Stimulated activated naive CD8-positive, alpha-beta T cell treated with anti-CD3 and anti-CD28 coated beads, Interleukin-15, amount 100 ng/mL, for 72 hours (primary cell): Measurements from ENCODE around the gene HES2.
"Not testable (repeated sequence)": the region's sequence is repeated elsewhere in the genome, so short reads cannot be mapped to it uniquely, and the experiment has no call there.

Source experiments
- ATAC-seq: fragments of 150-1000 bp; cut with Tn5 transposase; 2 replicates; pipeline ENCODE4 v1.10.0; 2021; ENCODE audit warnings: mild to moderate bottlenecking, moderate library complexity
- DNase-seq, 2 donors: peaks; one replicate each; pipeline ENCODE4 v3.0.0; 2021 to 2022
- H3K27ac Mint-ChIP-seq, 2 donors: one replicate each; pipeline ENCODE4 v1.8.0; 2022; ENCODE audit warnings: mild to moderate bottlenecking in 2 of 2, mixed read lengths in 2 of 2, moderate library complexity in 2 of 2
- H3K27me3 Mint-ChIP-seq: one replicate; pipeline ENCODE4 v1.8.0; 2022; ENCODE audit warnings: mixed read lengths
- H3K4me1 Mint-ChIP-seq: one replicate; pipeline ENCODE4 v1.8.0; 2022; ENCODE audit warnings: mild to moderate bottlenecking, mixed read lengths
- H3K4me3 Mint-ChIP-seq, 2 donors: one replicate each; pipeline ENCODE4 v1.8.0; 2022; ENCODE audit warnings: mild to moderate bottlenecking in 2 of 2, mixed read lengths in 2 of 2, moderate library complexity in 1 of 2
- H3K9me3 Mint-ChIP-seq, 2 donors: one replicate each; pipeline ENCODE4 v1.8.0; 2022; ENCODE audit warnings: mixed read lengths in 2 of 2

Gene HES2

DNA sequence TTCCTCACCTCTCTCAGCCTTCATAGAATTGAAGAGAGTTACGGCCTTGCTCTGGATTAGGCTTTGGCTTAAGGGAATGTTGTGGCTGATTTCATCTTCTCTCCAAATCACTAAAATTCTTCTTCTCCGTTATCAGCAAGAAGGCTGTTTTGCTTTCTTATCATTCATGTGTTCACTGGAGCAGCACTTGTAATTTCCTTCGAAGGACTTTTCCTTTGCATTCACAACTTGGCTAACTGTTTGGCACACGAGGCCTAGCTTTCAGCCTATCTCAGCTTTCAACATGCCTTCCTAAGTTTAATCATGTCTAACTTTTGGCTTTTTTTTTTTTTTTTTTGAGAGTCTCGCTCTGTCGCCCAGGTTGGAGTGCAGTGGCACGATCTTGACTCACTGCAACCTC lies 47.5 kb downstream of the HES2 start:
- not testable (repeated sequence) for DNase-seq, ATAC-seq, H3K4me3 Mint-ChIP-seq, H3K27me3 Mint-ChIP-seq
- H3K9me3 Mint-ChIP-seq = peaks cover 0 to 11% of the 10 kb centered on the region in 2 donors
- peaks cover 22% of the 10 kb centered on the region for H3K4me1 Mint-ChIP-seq
- H3K27ac Mint-ChIP-seq = peak overlapping the region in 1 of 2 donors; percentile 84

DNA sequence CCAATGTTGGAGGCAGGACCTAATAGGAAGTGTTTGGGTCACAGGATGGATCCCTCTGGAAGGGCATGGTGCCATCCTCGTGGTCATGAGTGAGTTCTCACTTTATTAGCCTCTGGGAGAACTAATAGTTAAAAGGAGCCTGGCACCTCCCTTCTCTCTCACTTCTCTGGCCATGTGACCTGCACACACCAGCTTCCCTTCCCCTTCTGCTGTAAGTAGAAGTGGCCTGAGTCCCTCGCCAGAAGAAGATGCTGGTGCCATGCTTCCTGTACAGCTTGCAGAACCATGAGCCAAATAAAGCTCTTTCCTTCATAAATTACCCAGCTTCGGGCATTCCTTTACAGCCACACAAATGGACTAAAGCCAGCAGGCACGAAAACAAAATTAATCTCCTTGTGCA lies 49.7 kb downstream of the HES2 start:
- Mint-ChIP-seq H3K27me3 (no peaks in the 10 kb centered on the region), H3K9me3 (peaks cover 0 to 11% of the 10 kb centered on the region in 2 donors), H3K4me1 (peaks cover 33% of the 10 kb centered on the region), H3K4me3 (no peak overlapping the region), H3K27ac (no peak overlapping the region)
- ATAC-seq = no peak
- DNase-seq = no peak

DNA sequence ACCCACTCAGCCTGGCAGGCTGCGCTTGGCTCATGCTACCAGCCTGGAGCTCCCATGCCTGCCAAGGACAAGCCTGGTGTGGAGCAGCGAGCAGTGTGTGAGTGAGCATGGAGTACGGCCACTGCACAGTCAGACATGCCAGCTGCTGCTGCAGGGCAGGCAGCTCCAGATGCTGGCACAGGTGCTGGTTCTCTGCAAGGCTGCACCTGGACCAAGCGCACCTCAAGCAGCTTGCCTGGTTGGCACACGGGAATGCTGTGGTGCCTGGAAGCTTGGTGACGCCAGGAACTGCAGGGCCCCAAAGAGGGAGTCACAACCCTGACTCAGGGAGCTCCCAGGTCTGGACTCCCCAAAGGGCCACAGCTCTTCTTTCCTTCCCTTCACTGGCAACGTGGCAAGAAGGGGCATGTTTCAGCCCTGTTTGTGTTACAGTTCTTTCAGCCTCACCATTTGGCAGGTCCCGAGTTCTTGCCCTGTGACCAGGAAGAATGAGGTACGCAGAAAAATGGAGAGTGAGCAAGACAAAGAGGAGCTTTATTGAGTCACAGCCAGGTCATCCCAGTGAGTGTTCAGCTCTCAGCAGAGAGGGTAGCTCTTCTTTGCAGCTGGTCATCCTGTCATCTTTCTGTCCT lies 52.2 kb downstream of the HES2 start:
- no peak for DNase-seq
- Mint-ChIP-seq H3K4me3 (no peak overlapping the region), H3K27ac (no peak overlapping the region), H3K4me1 (peaks cover 50% of the 10 kb centered on the region), H3K27me3 (no peaks in the 10 kb centered on the region), H3K9me3 (peaks cover 0 to 11% of the 10 kb centered on the region in 2 donors)
- no peak for ATAC-seq

DNA sequence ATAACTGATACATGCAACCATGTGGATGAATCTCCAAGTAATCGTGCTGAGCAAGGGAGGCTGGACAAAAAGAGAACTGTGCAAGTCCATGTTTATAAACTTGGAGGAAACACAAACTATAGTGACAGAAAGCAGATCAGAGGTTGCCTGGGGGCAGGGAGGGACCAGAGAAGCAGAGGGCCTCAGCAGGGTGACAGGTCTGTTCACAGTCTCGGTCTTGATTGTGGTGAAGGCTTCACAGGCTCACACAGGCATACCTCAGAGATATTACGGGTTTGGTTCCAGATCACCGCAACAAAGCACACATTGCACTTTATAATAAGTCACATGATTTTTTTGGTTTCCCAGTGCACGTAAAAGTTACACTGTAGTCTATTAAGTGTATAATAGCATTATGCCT lies 54.7 kb downstream of the HES2 start:
- ATAC-seq (peak; percentile 96), DNase-seq (peak; percentile 49 to 54)
- H3K27ac Mint-ChIP-seq = peak overlapping the region; percentile 62 to 93
- H3K27me3 Mint-ChIP-seq = no peaks in the 10 kb centered on the region
- peak overlapping the region; percentile 7 to 45 for H3K4me3 Mint-ChIP-seq
- peaks cover 0 to 11% of the 10 kb centered on the region in 2 donors for H3K9me3 Mint-ChIP-seq
- peaks cover 73% of the 10 kb centered on the region for H3K4me1 Mint-ChIP-seq

DNA sequence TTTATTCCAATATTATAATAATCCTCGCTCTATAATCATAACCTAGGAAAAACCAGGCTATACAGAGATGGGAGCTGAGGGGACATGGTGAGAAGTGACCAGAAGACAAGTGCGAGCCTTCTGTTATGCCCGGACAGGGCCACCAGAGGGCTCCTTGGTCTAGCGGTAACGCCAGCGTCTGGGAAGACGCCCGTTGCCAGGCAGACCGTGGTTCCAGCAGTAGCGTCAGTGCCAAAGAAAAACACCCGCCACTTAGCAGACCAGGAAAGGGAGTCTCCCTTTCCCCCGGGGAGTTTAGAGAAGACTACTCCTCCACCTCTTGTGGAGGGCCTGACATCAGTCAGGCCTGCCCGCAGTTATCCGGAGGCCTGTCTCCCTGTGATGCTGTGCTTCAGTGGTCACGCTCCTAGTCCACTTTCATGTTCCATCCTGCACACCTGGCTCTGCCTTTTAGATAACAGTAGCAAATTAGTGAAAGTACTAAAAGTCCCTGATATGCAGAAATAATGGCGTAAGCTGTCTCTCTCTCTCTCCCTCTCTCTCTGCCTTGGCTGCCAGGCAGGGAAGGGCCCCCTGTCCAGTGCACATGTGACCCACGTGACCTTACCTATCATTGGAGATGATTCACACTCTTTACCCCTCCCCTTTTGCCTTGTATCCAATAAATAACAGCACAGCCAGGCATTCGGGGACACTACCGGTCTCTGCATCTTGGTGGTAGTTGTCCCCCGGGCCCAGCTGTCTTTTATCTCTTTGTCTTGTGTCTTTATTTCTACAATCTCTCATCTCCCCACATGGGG lies 56.4 kb downstream of the HES2 start:
- DNase-seq = peak in 1 of 2 donors; percentile 42
- Mint-ChIP-seq H3K27ac (peak overlapping the region in 1 of 2 donors; percentile 69), H3K4me1 (peaks cover 82% of the 10 kb centered on the region)
- ATAC-seq, H3K4me3 Mint-ChIP-seq, H3K27me3 Mint-ChIP-seq, H3K9me3 Mint-ChIP-seq: not testable (repeated sequence)
